Transverse colon (tissue), 4 donors: Measurements from ENCODE around the gene RHOH.

Source experiments
- EP300 ChIP-seq: sonication (generic); formaldehyde crosslinking; IDR thresholded peaks from one replicate; pipeline ENCODE4 v1.6.1; 2017; ENCODE audit warnings: antibody characterized with exemption, low read depth
- POLR2AphosphoS5 ChIP-seq, 3 donors: sonication (generic); formaldehyde crosslinking; IDR thresholded peaks; one replicate each; pipeline ENCODE4 v1.6.1; 2016; ENCODE audit warnings: antibody characterized with exemption in 3 of 3
- TF ChIP-seq, protein P1 (sequence below), 5 experiments: fragments of 200-600 bp in 3 of 5; fragments of 450-650 bp in 2 of 5; sonication (generic) in 3 of 5; IDR thresholded peaks; 1 replicate in 2 of 5; 2 replicates in 3 of 5; pipeline ENCODE4 v1.5.1; 2016 to 2017; ENCODE audit warnings: antibody characterized with exemption in 5 of 5, inconsistent platforms in 3 of 5, mild to moderate bottlenecking in 2 of 5, moderate library complexity in 1 of 5

DNA sequence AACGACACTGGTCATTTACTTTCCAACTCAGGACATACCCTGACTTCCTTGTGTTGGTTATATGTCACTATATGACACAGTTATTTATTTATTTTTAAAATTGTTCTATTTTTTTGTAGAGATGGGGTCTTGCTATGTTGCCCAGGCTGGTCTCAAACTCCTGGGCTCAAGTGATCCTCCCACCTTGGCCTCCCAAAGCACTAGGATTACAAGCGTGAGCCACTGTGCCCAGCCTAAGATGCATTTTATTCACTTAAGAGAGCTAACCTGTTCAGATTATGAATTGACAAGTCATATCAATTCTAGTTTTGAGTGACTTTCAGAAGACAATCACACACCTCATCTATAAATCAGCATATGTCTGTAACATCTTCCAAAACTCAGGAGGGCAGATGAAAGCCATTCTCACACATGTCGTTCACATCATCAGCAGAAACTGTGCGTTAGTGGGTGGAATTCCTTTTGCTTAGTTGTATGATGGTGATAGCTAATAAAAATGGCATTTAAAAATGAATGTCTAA, 9.4 kb upstream of the RHOH start:
- TF ChIP-seq, protein P1, sequence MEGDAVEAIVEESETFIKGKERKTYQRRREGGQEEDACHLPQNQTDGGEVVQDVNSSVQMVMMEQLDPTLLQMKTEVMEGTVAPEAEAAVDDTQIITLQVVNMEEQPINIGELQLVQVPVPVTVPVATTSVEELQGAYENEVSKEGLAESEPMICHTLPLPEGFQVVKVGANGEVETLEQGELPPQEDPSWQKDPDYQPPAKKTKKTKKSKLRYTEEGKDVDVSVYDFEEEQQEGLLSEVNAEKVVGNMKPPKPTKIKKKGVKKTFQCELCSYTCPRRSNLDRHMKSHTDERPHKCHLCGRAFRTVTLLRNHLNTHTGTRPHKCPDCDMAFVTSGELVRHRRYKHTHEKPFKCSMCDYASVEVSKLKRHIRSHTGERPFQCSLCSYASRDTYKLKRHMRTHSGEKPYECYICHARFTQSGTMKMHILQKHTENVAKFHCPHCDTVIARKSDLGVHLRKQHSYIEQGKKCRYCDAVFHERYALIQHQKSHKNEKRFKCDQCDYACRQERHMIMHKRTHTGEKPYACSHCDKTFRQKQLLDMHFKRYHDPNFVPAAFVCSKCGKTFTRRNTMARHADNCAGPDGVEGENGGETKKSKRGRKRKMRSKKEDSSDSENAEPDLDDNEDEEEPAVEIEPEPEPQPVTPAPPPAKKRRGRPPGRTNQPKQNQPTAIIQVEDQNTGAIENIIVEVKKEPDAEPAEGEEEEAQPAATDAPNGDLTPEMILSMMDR (IDR thresholded peaks at IDR 0.05) = no peak
- no peak for TF ChIP-seq POLR2AphosphoS5 (IDR thresholded peaks at IDR 0.05)
- no peak for TF ChIP-seq EP300
